Adrenal gland (tissue), 12 donors: ENCODE measurements around the gene BCL2L14. TPM values are rescaled to one million over a fixed set of nuclear protein-coding genes. Genes with fewer than 3 reads are reported as not detected.

ENCODE experiments used
- DNase-seq, 7 donors: peaks; one replicate each; pipeline ENCODE4 v3.0.0-alpha.2; 2019 to 2020
- H3K27ac ChIP-seq, 5 donors: fragments of 200-600 bp; sonication (generic) in 4 of 5; 1 replicate in 3 of 5; 2 replicates in 2 of 5; pipeline versions ENCODE4 v1.5.1 to v1.8.0; 2016 to 2020; ENCODE audit warnings: mild to moderate bottlenecking in 1 of 5
- H3K27me3 ChIP-seq: fragments of 200-600 bp; 2 replicates; pipeline ENCODE4 v1.8.0; 2021
- H3K36me3 ChIP-seq, 2 donors: fragments of 200-600 bp; replicated peaks in 1 of 2; 1 replicate in 1 of 2; 2 replicates in 1 of 2; pipeline versions ENCODE4 v1.5.1 to v1.8.0; 2018 to 2022
- H3K4me1 ChIP-seq, 2 donors: fragments of 200-600 bp; replicated peaks in 1 of 2; 1 replicate in 1 of 2; 2 replicates in 1 of 2; pipeline versions ENCODE4 v1.5.1 to v1.8.0; 2018 to 2021
- H3K4me3 ChIP-seq, 4 donors: fragments of 200-600 bp; sonication (generic) in 3 of 4; one replicate each; pipeline ENCODE4 v1.5.1; 2016 to 2018
- H3K9me3 ChIP-seq, 3 donors: fragments of 200-600 bp; sonication (generic) in 1 of 3; replicated peaks in 1 of 3; 1 replicate in 2 of 3; 2 replicates in 1 of 3; pipeline versions ENCODE4 v1.5.1 to v1.8.0; 2016 to 2021
- POLR2A ChIP-seq, 2 donors: fragments of 450-650 bp; IDR thresholded peaks; one replicate each; pipeline ENCODE4 v1.6.1; 2017; ENCODE audit warnings: antibody characterized with exemption in 2 of 2, mild to moderate bottlenecking in 2 of 2, moderate library complexity in 1 of 2
- WGBS, 4 donors: extraction: QIAGEN DNeasy Blood & Tissue Kit in 2 of 4; methylation state at CpG; one replicate each; pipeline versions ENCODE4 v1.1.5 to v1.1.7; 2013 to 2017; 5-methylcytosine and 5-hydroxymethylcytosine counted together
- intact Hi-C, 2 donors: fragments of 100-400 bp; cut with DNase I; formaldehyde crosslinking; loops; one replicate each; pipeline versions ENCODE4 v1.14.1 to v1.15.0; 2022 to 2023
- polyA plus RNA-seq, 3 donors: library from polyadenylated mRNA; stranded (reverse); fragments of 200-250 nt in 2 of 3; fragments of 350-450 nt in 1 of 3; fragmentation: Illumina TruSeq in 1 of 3; extraction: RNeasy Lipid Tissue Mini Kit (QIAGEN cat#74804) in 1 of 3; gene quantifications; one replicate each; pipeline ENCODE4 v1.2.3, GENCODE V29; 2013 to 2014
- total RNA-seq, 9 donors: library from RNA; depleted of rRNA in 4 of 9; stranded (reverse); fragments of >200 nt in 4 of 9; fragments of 120-200 nt in 1 of 9; fragmentation: NEBNext Ultra II Directional in 1 of 9; extraction: Animal tissue kit (Norgen Biotek cat#: 25700) in 1 of 9; gene quantifications; one replicate each; pipeline versions ENCODE4 v1.1.0 to v1.2.4, GENCODE V29; 2013 to 2023
- TF ChIP-seq, protein P1 (sequence below), 6 experiments: fragments of 450-650 bp in 4 of 6; fragments of 200-600 bp in 2 of 6; sonication (generic) in 1 of 6; IDR thresholded peaks; 1 replicate in 5 of 6; 2 replicates in 1 of 6; pipeline versions ENCODE4 v1.5.1 to v1.8.0; 2016 to 2021; ENCODE audit warnings: antibody characterized with exemption in 6 of 6, mild to moderate bottlenecking in 2 of 6, moderate library complexity in 1 of 6
- donor health status: healthy with polysubstance abuse.
- donor health status: Bipolar disorder and iron deficiency.
- donor health status: DM: yes; HTN: yes; CAD: no.
- donor health status: DM: no; HTN: no; CAD: no.
- donor health status: DM: no; HTN: no; CAD: no.
- donor health status: DM: yes; HTN: yes; CAD: no.

BCL2L14 gene
- total and polyA plus RNA-seq, 12 donors, result not detected

DNA sequence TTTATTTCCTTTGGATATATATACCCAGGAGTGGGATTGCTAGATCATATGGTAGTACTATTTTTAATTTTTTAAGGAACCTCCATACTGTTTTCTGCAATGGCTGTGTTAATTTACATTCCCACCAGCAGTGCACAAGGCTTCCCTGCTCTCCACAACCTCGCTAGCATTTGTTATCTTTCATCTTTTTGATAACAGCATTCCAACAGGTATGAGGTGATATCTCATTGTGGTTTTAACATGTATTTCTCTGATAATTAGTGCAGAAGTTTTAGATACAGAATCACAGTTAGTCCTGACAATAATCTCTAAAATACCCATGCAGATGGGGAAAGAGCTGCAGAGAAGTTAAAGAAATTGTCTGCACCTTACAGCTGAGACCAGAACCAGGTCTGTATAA lies 35.5 kb upstream of the BCL2L14 start:
- TF ChIP-seq, protein P1, sequence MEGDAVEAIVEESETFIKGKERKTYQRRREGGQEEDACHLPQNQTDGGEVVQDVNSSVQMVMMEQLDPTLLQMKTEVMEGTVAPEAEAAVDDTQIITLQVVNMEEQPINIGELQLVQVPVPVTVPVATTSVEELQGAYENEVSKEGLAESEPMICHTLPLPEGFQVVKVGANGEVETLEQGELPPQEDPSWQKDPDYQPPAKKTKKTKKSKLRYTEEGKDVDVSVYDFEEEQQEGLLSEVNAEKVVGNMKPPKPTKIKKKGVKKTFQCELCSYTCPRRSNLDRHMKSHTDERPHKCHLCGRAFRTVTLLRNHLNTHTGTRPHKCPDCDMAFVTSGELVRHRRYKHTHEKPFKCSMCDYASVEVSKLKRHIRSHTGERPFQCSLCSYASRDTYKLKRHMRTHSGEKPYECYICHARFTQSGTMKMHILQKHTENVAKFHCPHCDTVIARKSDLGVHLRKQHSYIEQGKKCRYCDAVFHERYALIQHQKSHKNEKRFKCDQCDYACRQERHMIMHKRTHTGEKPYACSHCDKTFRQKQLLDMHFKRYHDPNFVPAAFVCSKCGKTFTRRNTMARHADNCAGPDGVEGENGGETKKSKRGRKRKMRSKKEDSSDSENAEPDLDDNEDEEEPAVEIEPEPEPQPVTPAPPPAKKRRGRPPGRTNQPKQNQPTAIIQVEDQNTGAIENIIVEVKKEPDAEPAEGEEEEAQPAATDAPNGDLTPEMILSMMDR (IDR thresholded peaks at IDR 0.05), result no peak
- TF ChIP-seq POLR2A (IDR thresholded peaks at IDR 0.05), result no peak
- intact Hi-C loops, result loop anchor here in 1 of 2 donors (5.0 kb wide), 1 partner anchor 292 kb away; no protein-coding TSS in a partner anchor
- H3K36me3 ChIP-seq, result no peaks in the 10 kb centered on the region
- H3K27ac ChIP-seq, result no peak overlapping the region
- no peak overlapping the region for H3K4me3 ChIP-seq
- H3K9me3 ChIP-seq, result no peaks in the 10 kb centered on the region
- 78 to 96% (median 84%) methylated on average over 1 of the region's 1 CpG for WGBS, 4 donors
- no peaks in the 10 kb centered on the region for H3K4me1 ChIP-seq
- no peaks in the 10 kb centered on the region for H3K27me3 ChIP-seq
- no peak for DNase-seq

DNA sequence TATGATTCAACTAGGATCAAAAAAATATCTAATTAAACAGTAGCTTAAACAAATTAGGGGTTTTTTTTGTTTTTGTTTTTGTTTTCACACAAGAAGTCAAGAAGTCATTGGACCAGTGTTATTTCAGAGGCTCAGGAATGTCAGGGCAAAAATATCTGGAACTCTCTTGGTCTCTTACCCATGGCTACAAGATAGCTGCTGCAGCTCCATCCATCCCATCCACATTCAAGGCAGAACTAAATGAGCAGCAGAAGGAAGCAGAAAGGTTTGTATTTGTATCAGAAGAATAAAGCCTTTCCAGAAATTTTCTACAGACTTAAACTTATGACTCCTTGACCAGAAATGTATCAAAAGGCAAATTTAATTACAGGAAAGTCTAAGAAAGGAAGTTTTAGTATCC lies 33.8 kb upstream of the BCL2L14 start:
- no peak for TF ChIP-seq POLR2A (IDR thresholded peaks at IDR 0.05)
- TF ChIP-seq, protein P1 (IDR thresholded peaks at IDR 0.05), result no peak
- no peak overlapping the region for H3K4me3 ChIP-seq
- no peaks in the 10 kb centered on the region for H3K4me1 ChIP-seq
- H3K9me3 ChIP-seq, result no peaks in the 10 kb centered on the region
- DNase-seq, result no peak
- H3K27ac ChIP-seq, result no peak overlapping the region
- intact Hi-C loops, result loop anchor here in 1 of 2 donors (5.0 kb wide), 1 partner anchor 290 kb away; no protein-coding TSS in a partner anchor
- no peaks in the 10 kb centered on the region for H3K36me3 ChIP-seq
- H3K27me3 ChIP-seq, result no peaks in the 10 kb centered on the region

DNA sequence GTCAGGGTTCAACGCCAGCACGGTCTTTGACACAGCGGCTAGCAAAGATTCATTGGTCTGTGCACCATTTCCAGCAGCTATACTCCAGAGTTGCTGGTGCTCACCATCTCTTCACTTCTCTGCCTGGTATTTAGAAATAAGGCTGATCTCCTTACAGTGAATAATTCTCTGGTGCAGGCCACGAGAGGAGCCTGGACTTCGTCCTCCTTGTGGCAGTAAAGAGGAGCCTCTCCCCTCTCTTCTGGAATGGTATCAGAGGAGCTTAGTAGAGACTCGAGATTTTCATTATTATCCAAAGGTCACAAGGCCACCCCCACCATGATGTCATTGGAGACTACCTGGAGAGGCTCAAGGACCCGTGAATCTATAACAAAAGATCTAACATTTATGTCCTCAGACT lies 30.8 kb upstream of the BCL2L14 start:
- no peaks in the 10 kb centered on the region for H3K36me3 ChIP-seq
- H3K9me3 ChIP-seq, result no peaks in the 10 kb centered on the region
- H3K4me3 ChIP-seq, result no peak overlapping the region
- no peak for DNase-seq
- 80 to 83% (median 81%) methylated on average over 7 of the region's 7 CpGs for WGBS, 4 donors
- intact Hi-C loops, result loop anchor here in 1 of 2 donors (5.0 kb wide), 1 partner anchor 287 kb away; no protein-coding TSS in a partner anchor
- H3K4me1 ChIP-seq, result no peaks in the 10 kb centered on the region
- TF ChIP-seq POLR2A (IDR thresholded peaks at IDR 0.05), result no peak
- TF ChIP-seq, protein P1 (IDR thresholded peaks at IDR 0.05), result no peak
- no peak overlapping the region for H3K27ac ChIP-seq
- H3K27me3 ChIP-seq, result no peaks in the 10 kb centered on the region

DNA sequence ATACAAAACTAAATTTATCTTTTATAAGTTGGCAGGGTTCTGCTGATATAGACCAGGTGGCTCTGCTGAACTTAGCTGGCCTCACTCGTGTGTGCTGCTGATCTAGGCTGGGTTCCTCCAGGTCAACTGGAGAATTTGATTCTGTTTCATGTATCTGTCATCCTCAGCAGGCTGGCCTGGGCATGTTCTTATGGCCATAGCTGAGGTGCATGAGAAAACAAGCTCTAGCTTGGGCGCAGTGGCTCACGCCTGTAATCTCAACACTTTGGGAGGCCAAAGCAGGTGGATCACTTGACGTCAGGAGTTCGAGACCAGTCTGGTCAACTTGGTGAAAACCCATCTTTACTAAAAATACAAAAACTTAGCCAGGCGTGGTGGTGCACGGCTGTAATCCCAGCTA lies 24.3 kb upstream of the BCL2L14 start:
- intact Hi-C loops, result no loop called here
- peak in 1 of 7 donors; percentile 81 for DNase-seq
- Histone ChIP-seq H3K27ac (no peak overlapping the region), H3K27me3 (no peaks in the 10 kb centered on the region), H3K9me3 (no peaks in the 10 kb centered on the region), H3K4me3 (no peak overlapping the region), H3K36me3 (no peaks in the 10 kb centered on the region), H3K4me1 (no peaks in the 10 kb centered on the region)
- TF ChIP-seq, protein P1 (IDR thresholded peaks at IDR 0.05), result no peak
- TF ChIP-seq POLR2A (IDR thresholded peaks at IDR 0.05), result no peak
- 86 to 91% (median 88%) methylated on average over 7 of the region's 7 CpGs for WGBS, 4 donors
